ENCODE results near the gene CRBN.

DNA sequence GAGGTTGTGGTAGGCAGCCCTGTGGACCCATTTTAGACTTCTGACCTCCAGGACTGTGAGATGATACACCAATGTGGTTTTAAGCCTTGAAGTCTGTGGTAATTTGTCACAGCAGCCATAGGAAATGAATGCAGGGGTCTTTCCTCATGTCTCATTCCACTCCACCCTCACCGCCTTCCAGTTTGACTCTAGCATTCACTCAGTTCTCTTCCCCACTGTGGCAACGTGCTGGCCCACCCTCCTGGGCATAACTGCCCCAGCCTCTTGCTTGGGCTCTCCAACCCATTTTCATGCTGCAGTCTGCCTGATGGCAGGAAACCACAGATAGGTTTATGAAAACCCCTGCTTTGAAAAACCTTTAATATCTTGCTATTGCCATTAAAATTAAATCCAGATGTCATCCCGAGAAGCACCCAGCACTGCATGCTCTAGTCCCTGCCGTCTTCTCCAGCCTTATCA, 60.1 kb downstream of the CRBN start:
- TF ChIP-seq PAX5 (IDR thresholded peaks at IDR 0.05; ENCODE audit: insufficient read depth, low read length, severe bottlenecking) (no peak), POLR2A (IDR thresholded peaks at IDR 0.05; ENCODE audit: low read depth, low read length) (no peak)
